Natural killer cell (primary cell): Measurements from ENCODE around the gene TEX53. TPM values are rescaled to one million over a fixed set of nuclear protein-coding genes. Genes with fewer than 3 reads are reported as not detected.

Experiments
- ATAC-seq, 3 donors: fragments of 150-1000 bp in 2 of 3; fragments of 200-7000 bp in 1 of 3; cut with Tn5 transposase; 1 replicate in 1 of 3; 2 replicates in 2 of 3; pipeline ENCODE4 v1.10.0; 2021; ENCODE audit warnings: mild to moderate bottlenecking in 2 of 3, moderate library complexity in 2 of 3
- DNase-seq, 2 donors: peaks; one replicate each; pipeline versions ENCODE4 v3.0.0 to v3.0.0-alpha.2; 2013 to 2021; ENCODE audit warnings: mixed read lengths in 1 of 2
- H3K27ac ChIP-seq: one replicate; pipeline ENCODE4 v1.5.1; 2013; ENCODE audit warnings: mild to moderate bottlenecking, low read length
- H3K27me3 ChIP-seq: one replicate; pipeline ENCODE4 v1.6.1; 2013; ENCODE audit warnings: low read length; ENCODE audit not compliant: control insufficient read depth, insufficient read depth
- H3K36me3 ChIP-seq: one replicate; pipeline ENCODE4 v1.6.1; 2013; ENCODE audit warnings: low read length; ENCODE audit not compliant: control insufficient read depth, insufficient read depth
- H3K4me1 ChIP-seq: one replicate; pipeline ENCODE4 v1.6.1; 2013; ENCODE audit warnings: low read length; ENCODE audit not compliant: control insufficient read depth, insufficient read depth
- H3K4me3 ChIP-seq: one replicate; pipeline ENCODE4 v1.5.1; 2013; ENCODE audit warnings: low read length
- H3K9me3 ChIP-seq: one replicate; pipeline ENCODE4 v1.6.1; 2013; ENCODE audit warnings: low read length; ENCODE audit not compliant: control insufficient read depth, insufficient read depth
- H3K27ac Mint-ChIP-seq, 2 donors: one replicate each; pipeline ENCODE4 v1.8.0; 2022; ENCODE audit warnings: mild to moderate bottlenecking in 2 of 2, mixed read lengths in 2 of 2, moderate library complexity in 1 of 2
- H3K27me3 Mint-ChIP-seq, 2 donors: one replicate each; pipeline ENCODE4 v1.8.0; 2022; ENCODE audit warnings: low read depth in 2 of 2, mixed read lengths in 2 of 2
- H3K36me3 Mint-ChIP-seq: one replicate; pipeline ENCODE4 v1.8.0; 2022; ENCODE audit warnings: mixed read lengths
- H3K4me1 Mint-ChIP-seq, 2 donors: one replicate each; pipeline ENCODE4 v1.8.0; 2022; ENCODE audit warnings: mixed read lengths in 2 of 2
- H3K4me3 Mint-ChIP-seq: one replicate; pipeline ENCODE4 v1.8.0; 2022; ENCODE audit warnings: mild to moderate bottlenecking, moderate library complexity, mixed read lengths
- H3K9me3 Mint-ChIP-seq, 2 donors: one replicate each; pipeline ENCODE4 v1.8.0; 2022; ENCODE audit warnings: mixed read lengths in 2 of 2
- WGBS: methylation state at CpG from one replicate; pipeline ENCODE4 v1.1.7; 2013; ENCODE audit warnings: missing lambda C conversion rate; ENCODE audit not compliant: insufficient coverage; 5-methylcytosine and 5-hydroxymethylcytosine counted together
- intact Hi-C: fragments of 100-400 bp; cut with micrococcal nuclease; formaldehyde crosslinking; loops from one replicate; pipeline ENCODE4 v1.14.2; 2022
- total RNA-seq, 4 donors: library from RNA; stranded (reverse); fragments of 120-200 nt in 1 of 4; gene quantifications; one replicate each; pipeline versions ENCODE4 v1.2.3 to v1.2.4, GENCODE V29; 2013 to 2022
- TF ChIP-seq, protein P1 (sequence below): fragments of 200-600 bp; IDR thresholded peaks from one replicate; pipeline ENCODE4 v1.8.0; 2022; ENCODE audit warnings: antibody characterized with exemption

Gene TEX53
- total RNA-seq, 3 donors from 2014 or later (not counting 1 experiment from before 2014, with no cell fraction given): not detected

DNA sequence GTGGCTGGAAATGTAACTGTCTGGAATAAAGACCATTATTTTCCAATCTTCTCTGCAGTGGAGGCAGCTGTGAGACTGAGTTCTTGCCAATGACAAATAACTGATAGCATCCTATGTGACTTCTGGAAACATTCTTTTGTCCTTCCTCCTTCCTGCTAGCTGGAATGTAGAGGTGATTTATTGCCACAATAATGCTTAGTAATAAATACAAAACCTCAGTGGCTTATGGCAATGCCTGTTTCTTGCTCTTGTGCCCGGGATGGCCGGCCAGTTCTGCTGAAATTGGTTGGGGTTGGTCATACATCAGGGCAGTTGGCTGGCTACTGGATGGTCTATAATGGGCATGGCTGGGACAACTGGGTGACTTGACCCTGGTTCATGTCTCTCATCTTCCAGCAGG is 36.5 kb upstream of the TEX53 start:
- Histone ChIP-seq H3K27ac (no peak overlapping the region), H3K9me3 (no peaks in the 10 kb centered on the region), H3K4me3 (no peak overlapping the region), H3K36me3 (no peaks in the 10 kb centered on the region), H3K4me1 (peaks cover 13% of the 10 kb centered on the region), H3K27me3 (no peaks in the 10 kb centered on the region)
- DNase-seq (no peak), ATAC-seq (no peak)
- Mint-ChIP-seq H3K27me3 (peaks cover 5 to 15% of the 10 kb centered on the region in 2 donors), H3K4me3 (no peak overlapping the region), H3K36me3 (no peaks in the 10 kb centered on the region), H3K9me3 (no peaks in the 10 kb centered on the region), H3K27ac (no peak overlapping the region), H3K4me1 (peaks cover 0 to 11% of the 10 kb centered on the region in 2 donors)
- TF ChIP-seq, protein P1, sequence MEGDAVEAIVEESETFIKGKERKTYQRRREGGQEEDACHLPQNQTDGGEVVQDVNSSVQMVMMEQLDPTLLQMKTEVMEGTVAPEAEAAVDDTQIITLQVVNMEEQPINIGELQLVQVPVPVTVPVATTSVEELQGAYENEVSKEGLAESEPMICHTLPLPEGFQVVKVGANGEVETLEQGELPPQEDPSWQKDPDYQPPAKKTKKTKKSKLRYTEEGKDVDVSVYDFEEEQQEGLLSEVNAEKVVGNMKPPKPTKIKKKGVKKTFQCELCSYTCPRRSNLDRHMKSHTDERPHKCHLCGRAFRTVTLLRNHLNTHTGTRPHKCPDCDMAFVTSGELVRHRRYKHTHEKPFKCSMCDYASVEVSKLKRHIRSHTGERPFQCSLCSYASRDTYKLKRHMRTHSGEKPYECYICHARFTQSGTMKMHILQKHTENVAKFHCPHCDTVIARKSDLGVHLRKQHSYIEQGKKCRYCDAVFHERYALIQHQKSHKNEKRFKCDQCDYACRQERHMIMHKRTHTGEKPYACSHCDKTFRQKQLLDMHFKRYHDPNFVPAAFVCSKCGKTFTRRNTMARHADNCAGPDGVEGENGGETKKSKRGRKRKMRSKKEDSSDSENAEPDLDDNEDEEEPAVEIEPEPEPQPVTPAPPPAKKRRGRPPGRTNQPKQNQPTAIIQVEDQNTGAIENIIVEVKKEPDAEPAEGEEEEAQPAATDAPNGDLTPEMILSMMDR: no peak
- WGBS: 81% methylated on average over 2 of the region's 2 CpGs
- intact Hi-C loops: no loop called here

DNA sequence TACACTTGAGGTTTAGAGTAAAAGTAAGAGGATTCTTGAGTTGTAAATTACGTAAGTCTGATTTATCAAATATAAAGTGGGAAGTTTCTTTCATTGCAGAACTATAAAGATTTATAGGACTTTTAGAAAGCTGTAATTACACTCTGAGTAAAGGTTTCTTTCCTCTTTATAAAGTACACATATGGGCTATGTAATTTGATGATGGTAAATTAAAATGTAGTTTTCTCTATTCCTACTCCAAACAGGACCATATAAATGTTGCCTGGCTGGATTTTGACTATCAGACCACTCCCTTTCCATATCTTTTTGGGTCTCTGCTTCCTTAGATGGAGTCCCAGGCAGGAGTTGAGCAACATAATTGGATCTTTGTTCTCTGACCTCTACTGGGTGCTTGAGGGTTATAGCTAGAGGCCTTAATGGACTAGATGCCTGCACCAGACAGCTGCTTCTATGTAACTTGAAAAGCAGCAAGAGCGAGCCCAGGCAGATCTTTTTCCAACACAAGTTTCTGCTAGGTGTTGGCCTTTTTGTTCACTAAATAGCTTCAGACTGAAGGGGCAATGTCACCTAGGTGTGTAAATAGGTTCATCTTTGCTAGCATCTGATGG is 35.7 kb upstream of the TEX53 start:
- H3K4me1 ChIP-seq: peaks cover 13% of the 10 kb centered on the region
- DNase-seq: no peak
- peaks cover 0 to 11% of the 10 kb centered on the region in 2 donors for H3K4me1 Mint-ChIP-seq
- no peaks in the 10 kb centered on the region for H3K9me3 Mint-ChIP-seq
- no peak for ATAC-seq
- no peaks in the 10 kb centered on the region for H3K27me3 ChIP-seq
- intact Hi-C loops: no loop called here
- H3K4me3 ChIP-seq: no peak overlapping the region
- WGBS: 80% methylated on average over 1 of the region's 2 CpGs
- peaks cover 5 to 15% of the 10 kb centered on the region in 2 donors for H3K27me3 Mint-ChIP-seq
- no peak overlapping the region for H3K27ac Mint-ChIP-seq
- no peak overlapping the region for H3K4me3 Mint-ChIP-seq
- H3K36me3 ChIP-seq: no peaks in the 10 kb centered on the region
- TF ChIP-seq, protein P1: no peak
- no peaks in the 10 kb centered on the region for H3K36me3 Mint-ChIP-seq
- H3K9me3 ChIP-seq: no peaks in the 10 kb centered on the region
- no peak overlapping the region for H3K27ac ChIP-seq

DNA sequence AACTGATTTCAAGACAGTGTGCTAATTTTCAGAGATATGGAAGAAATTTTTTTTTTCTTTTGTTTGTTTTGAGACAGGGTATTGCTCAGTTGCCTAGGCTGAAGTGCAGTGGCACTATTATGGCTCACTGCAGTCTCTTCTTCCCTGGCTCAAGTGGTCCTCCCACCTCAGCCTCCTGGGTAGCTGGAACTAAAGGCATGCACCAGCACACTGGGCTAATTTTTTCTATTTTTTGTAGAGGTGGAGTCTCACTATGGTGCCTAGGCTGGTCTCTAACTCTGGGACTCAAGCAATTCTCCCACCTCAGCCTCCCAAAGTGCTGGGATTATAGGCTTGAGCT is 34.3 kb upstream of the TEX53 start:
- Histone ChIP-seq H3K36me3 (no peaks in the 10 kb centered on the region), H3K27me3 (no peaks in the 10 kb centered on the region), H3K27ac (no peak overlapping the region), H3K9me3 (no peaks in the 10 kb centered on the region), H3K4me3 (no peak overlapping the region), H3K4me1 (peaks cover 9% of the 10 kb centered on the region)
- Mint-ChIP-seq H3K4me1 (peaks cover 0 to under 1% of the 10 kb centered on the region in 2 donors), H3K27me3 (peaks cover 5 to 15% of the 10 kb centered on the region in 2 donors), H3K4me3 (no peak overlapping the region), H3K36me3 (no peaks in the 10 kb centered on the region), H3K27ac (no peak overlapping the region), H3K9me3 (no peaks in the 10 kb centered on the region)
- TF ChIP-seq, protein P1: no peak
- ATAC-seq (no peak), DNase-seq (no peak)
- intact Hi-C loops: no loop called here
